T-helper 2 cell (primary cell): Measurements from ENCODE around the gene ZNF175.

Source experiments
- DNase-seq, 5 experiments: peaks; one replicate each; pipeline versions ENCODE4 v3.0.0 to v3.0.0-alpha.2; 2012 to 2022

Gene ZNF175

DNA sequence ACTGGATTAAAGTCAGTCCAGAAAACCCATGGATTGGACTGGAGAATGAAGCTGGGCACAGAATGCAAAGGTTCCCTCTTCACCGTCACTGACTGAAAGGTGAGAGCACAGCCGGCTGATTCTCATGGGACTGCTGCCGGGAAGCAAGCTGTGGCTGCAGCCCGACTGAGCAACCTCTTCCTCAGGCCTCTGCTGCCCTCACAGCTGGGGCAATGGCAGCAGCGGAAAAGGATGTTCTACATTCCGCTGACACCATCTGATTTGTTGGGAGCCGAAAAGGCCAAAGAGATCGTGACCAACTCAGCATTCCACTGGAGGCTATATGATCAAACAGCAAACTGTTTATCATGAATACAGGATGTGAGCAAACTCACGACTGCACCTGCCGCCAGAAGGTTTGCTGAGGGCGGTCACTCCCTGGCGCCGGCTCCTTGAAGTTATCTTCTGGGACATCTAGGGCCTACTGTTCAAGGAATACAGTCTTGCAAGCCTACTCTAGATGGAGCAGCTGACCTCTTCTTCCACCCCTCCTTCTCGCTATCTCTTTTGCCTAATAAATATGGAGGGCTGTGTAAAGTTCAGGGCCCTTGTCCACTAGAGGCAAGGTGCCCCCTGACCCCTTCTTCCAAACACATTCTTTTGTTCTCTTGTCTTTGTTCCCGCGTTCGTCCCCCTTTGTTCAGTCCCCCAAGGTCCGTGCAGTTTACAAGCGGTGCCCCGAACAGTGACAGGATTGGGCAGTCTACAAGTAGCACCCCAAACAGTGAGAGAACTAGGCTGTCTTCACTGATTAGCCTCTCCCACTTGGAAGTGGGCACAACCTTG, 20.0 kb upstream of the ZNF175 start:
- no peak for DNase-seq

DNA sequence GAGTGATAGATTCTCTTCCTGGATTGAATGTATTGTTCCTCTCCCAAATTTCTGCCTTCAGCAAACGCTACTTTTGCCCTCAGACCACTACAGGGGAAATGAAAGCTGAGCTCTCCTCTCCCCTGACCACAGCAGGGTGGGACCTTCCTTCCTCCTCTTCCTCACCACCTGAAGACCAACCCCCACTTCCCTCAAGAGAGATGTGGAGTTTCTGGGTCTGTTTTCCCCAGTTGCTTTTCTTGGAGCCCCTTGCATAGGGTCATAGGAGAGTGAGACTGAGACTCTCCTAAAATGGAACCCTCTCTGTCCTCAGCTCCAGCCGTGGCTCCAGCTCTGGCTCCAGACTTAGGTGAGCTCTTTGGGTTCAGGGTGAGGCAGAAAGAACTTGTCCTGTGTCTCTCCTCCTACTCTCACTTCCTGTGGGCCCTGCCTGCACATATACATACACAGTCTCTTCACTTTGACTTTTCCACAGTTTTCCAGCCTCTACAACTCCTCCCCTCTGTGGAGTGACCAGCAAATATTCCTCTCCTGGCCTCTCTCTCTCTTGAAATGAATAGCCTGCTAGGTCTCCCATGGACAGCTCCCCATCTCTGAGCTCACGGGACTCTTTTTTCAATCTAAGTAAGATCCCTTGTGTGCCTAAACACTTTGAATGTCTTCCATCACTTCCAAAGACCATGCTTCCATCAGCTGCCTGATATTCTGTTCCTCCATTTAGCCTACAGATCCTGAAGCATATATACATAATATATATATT, 19.2 kb upstream of the ZNF175 start:
- DNase-seq = no peak

DNA sequence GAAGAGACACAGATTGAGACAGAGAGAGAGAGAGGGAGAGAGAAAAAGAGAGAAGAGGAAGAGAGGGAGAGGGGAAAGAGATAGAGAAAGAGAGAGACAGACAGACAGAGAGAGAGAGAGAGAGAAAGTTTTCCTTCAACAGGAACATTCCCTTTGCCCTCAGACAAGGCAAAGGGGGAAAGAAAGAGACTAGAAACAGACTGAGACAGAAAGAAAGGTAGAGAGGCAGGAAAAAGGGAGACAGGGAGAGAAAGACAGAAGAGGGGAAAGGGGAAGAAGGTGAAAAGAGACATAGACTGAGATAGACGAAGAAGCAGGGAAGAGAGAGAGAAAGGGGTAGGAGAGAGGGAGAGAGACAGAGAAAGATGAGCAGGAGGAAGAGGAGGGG, 18.5 kb upstream of the ZNF175 start:
- DNase-seq = no peak

DNA sequence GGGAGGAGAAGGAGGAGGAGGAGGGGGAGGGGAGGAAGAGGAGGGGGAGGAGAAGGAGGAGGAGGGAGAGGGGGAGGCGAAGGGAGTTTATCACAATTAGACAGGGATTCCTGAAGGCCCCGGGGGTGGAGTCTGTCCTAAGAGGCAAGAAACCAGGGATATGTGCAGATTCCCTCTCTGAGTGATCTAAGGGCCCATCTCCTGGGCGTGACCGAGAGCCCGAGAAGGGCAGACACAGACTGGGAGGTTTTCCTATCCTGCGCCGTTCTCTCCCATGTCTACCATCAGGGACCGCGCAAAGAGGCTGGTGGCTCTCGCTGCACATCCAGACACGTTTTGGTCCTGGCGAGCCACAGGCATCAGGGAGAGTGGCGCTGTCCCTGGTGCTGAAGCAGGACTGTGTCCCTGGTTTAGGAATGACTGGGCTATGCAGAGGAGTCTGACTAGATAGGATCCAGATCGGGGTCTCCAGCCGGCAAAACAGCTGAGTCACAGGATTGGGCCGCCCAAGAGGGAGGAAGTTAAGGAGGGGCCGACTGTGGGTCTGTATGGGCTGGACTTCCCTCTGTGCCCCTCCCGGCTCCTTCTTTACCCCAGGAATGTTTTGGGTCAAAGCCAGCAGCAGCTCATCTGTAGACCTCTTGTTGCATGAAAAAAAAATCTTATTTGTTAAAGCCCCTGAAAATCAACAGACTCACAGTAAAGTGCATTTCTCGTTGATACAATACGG, 17.9 kb upstream of the ZNF175 start:
- peak in 1 of 5 experiments; percentile 43 for DNase-seq

DNA sequence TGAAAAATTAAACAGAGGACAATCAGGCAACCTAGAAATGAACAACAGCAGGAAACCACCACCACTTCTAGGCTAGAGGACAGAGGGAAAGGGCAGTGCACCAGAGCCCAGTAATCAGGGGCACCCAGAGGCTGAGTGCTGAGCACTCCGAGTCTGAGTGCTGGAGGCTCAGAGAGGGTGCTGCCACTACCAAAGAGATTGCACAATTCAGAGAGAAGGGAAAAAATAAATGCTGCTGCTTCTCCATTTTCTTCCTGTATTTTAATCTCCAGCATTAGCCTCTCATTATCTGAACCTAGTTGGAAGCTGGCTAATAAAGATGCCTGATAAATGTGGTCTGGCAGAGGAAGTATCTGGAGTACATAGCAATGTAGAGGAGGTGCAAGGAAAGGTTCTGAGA, 11.8 kb upstream of the ZNF175 start:
- no peak for DNase-seq

DNA sequence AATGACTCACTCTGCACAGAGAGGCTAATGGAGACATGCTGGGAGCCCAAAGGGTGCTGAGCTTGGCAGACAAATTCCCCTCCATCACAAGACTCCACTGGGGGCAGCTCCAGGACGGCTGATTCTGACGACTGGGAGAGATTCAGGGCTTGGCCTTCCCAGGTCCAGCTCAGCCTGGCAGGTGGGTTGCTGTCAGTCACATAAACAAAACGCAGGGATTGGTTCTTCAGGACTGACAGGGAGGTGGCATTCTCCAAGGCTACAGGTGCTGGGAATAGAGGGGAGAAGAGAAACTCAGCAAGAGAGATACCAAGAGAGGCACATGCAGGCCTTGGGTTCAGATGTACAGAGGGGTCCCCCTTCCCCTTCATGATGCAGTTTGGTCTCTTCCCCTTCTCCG, 10.7 kb upstream of the ZNF175 start:
- no peak for DNase-seq

DNA sequence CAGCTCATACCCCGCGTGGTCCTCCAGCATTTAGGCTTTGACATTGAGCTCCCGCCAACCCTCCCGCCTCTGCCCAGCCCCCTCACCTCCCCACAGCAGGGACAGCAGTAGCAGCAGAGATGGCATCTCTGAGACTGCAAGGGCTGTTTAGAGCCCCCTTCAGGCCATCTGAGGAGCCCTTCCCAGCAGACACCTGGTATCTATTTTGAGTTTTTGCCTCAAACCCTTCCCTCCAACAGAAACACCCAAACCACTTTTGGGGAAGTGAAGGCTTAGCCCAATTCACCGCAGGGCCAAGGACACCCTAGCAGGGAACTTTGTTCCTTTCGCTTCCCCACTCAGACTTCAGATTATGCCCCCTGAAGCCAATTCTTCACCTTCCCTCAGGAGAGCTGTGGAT, 6.3 kb upstream of the ZNF175 start:
- DNase-seq = no peak

DNA sequence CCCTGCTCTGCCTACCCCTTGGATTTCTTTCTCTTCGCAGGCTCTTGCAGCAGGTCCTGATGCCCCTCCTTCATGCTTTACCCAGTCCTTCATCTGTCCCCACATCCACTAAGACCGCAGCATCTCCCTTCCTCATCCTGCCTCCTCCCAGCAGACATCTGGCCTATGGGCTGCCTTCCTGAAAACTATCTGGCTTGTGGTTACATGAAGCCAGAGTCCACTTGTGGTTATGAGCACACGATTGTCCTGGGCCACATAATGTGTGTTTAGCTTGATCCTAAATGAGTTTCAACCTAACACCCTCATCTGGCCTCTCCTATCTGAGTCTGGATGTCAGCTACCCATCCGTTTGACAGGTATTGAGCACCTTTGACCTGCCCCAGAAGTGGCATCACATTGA, 5.5 kb upstream of the ZNF175 start:
- DNase-seq = no peak

DNA sequence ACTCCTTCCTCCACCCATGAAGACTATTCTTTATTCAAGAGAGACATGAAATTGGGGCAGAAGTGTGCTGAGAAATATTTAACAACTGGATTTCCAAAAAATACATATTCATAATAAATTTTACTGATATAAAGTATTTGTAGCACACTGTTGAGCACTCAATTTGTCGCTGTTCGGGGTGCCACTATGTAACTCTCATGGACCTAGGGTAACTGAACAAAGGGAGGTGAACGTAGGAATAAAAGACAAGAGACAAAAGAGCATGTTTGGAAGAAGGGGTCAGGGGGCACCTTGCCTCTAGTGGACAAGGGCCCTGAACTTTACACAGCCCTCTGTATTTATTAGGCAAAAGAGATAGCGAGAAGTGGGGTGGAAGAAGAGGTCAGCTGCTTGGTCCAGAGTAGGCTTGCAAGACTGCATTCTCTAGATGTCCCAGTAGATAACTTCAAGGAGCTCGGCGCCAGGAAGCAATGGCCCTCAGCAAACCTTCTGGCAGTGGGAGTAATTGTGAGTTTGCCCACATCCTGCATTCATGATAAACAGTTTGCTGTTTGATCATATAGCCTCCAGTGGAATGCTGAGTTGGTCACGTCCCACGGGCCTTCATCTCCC, 4.5 kb upstream of the ZNF175 start:
- DNase-seq = no peak

DNA sequence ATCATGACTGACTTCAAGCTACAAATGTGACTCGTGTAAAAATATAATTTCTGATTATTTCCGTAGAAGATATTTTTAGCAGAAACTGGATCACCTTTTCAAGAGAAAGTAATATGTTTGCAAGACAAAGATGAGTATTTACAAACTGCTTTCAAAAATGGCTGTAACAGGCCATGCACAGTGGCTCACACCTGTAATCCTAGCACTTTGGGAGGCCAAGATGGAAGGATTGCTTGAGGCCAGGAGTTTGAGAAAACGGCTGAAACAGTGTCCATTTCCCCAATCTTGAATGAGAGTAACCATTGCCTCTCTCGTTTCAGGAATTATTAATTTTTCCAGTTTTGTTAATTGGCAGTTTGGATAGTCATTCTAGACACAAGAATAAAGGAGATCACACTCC, 3.5 kb upstream of the ZNF175 start:
- DNase-seq = no peak

DNA sequence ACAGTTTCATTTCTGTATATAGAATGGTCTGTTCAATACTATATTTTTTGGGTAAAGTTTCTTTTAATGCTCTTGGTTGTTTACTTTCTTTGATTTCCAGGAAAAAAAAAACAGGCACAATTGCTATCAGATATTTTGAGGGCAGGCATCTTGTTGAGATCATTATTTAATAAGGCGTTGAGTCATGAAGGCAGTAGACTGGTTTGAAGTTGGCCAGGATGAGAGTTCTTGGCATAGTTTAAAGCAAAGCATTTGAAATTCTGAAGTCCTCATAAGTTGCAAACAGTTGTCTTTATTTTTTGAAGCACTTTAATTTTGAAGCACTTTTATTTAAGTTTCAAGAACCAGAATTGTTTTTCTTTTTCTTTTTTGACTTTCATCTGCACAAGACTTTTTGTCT, 2.6 kb upstream of the ZNF175 start:
- DNase-seq = no peak

DNA sequence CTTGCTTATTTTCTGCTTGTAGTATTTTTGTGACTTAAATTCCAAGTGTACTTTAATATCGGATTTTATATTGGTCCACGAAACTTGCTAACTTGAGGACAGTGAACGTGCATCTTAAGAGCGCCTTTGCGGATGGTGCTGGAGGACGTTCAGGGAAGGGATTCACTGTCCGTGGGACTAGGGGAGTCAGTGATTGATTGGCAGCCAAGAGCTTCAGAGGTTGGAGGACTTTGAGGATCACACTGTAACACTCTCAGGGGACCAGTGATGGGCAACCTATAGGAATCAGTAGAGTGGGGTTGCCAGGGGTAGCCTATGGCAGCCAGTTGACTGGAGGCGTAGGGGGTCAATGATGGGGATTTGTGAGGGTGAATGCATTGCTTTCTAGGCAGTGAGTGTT, 516 bp downstream of the ZNF175 start:
- DNase-seq = peak in 1 of 5 experiments; percentile 15

DNA sequence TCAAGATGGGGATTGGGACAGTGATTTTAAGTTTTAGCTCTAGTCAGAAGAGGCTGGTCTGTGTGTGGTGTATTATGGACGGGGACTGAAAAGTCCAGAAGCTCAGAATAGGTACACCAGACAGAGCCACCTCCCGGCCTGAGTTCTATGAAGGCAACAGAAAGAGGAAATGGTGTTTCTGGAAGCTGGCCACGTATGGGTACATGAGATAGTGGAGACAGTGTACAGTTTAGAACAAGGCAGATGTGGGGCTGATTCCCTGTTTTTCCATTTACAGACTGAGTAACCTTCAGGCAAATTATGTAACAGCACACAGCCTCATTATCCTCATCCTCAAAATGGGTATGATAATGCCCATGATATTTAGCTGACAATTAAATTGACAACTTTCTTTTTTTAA, 1.3 kb downstream of the ZNF175 start:
- no peak for DNase-seq

DNA sequence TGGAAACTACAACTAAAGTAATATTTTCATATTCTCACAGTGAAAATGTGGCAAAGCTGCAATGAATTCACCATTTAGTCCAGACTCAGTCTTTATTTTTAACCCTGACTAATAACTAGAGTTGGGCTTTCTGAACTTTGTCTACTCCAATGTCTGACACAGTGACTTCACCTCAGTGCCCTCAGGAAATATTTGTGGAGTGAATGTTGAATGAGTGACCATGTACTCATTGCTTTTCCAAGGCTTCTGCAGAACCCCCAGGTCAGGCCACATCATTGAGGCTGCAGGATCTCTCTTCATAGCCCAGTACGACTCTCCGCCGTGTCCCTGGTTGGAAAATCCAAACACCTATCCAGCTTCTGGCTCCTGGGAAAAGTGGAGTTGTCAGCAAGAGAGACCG, 1.8 kb downstream of the ZNF175 start:
- no peak for DNase-seq

DNA sequence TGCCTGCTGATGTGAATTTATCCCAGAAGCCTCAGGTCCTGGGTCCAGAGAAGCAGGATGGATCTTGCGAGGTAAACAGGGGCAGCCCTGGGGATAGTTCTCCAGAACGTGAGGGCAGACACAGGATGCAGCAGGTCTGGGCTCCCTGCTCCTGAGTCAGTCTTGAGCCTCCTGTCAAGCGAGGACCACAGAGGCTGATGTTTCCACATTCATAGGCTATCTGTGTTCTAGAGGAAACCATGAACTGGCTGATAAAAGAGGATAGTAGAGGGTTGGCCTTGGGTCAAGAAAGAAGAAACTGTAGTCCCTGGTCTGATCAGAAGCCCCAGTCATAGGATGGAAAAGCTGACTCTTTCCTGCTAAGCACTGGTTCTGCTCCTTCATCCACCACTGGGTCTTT, 2.2 kb downstream of the ZNF175 start:
- DNase-seq = no peak

DNA sequence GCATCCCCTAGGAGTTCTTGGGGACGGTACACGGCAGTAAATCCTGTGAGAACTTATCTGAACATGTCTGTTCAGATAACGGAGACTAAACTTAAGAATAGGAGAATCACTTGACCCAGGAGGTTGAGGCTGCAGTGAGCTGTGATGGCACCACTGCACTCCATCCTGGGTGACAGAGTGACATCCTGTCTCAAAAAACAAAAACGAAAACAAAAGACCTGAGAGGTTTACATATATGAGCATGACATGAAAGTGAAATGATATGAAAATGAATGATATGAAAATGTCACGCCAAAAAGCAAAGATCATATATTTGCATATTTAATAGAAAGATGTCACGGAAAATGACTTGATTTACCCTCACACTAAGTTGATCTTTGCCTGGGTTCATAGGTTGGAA, 5.8 kb downstream of the ZNF175 start:
- peak in 1 of 5 experiments; percentile 46 for DNase-seq

DNA sequence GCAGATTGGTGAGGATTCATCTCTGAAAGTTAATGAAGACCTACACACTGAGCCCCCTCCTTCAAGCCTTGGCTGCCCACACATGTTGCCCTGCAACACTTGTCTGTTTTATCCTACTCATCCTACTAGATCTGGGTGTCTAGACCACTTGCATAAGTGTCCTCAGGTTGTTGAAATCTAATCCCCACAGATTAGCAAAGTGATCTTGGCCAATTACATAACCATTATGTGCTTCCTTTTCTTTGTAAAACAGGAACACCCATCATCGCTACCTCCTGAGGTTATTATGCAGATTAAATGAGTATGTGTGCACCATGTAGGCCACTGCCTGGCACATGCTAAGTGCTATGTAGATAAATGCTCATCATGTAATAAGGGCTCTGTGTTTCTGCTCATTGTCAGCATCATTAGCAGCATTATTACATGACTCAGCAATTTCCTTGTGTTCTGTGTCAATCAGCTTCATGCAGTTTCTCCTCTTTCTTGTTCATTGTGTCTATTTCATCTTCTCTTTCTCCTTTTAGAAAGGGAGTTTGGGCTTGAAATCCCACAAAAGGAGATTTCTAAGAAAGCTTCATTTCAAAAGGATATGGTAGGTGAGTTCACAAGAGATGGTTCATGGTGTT, 15.1 kb downstream of the ZNF175 start:
- DNase-seq = no peak

DNA sequence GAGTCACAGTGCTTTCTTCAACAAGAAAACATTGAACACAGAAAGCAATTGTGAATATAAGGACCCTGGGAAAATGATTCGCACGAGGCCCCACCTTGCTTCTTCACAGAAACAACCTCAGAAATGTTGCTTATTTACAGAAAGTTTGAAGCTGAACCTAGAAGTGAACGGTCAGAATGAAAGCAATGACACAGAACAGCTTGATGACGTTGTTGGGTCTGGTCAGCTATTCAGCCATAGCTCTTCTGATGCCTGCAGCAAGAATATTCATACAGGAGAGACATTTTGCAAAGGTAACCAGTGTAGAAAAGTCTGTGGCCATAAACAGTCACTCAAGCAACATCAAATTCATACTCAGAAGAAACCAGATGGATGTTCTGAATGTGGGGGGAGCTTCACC, 15.7 kb downstream of the ZNF175 start:
- no peak for DNase-seq

DNA sequence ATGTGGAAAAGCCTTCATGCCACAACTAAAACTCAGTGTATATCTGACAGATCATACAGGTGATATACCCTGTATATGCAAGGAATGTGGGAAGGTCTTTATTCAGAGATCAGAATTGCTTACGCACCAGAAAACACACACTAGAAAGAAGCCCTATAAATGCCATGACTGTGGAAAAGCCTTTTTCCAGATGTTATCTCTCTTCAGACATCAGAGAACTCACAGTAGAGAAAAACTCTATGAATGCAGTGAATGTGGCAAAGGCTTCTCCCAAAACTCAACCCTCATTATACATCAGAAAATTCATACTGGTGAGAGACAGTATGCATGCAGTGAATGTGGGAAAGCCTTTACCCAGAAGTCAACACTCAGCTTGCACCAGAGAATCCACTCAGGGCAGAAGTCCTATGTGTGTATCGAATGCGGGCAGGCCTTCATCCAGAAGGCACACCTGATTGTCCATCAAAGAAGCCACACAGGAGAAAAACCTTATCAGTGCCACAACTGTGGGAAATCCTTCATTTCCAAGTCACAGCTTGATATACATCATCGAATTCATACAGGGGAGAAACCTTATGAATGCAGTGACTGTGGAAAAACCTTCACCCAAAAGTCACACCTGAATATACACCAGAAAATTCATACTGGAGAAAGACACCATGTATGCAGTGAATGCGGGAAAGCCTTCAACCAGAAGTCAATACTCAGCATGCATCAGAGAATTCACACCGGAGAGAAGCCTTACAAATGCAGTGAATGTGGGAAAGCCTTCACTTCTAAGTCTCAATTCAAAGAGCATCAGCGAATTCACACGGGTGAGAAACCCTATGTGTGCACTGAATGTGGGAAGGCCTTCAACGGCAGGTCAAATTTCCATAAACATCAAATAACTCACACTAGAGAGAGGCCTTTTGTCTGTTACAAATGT, 16.4 kb downstream of the ZNF175 start:
- no peak for DNase-seq

DNA sequence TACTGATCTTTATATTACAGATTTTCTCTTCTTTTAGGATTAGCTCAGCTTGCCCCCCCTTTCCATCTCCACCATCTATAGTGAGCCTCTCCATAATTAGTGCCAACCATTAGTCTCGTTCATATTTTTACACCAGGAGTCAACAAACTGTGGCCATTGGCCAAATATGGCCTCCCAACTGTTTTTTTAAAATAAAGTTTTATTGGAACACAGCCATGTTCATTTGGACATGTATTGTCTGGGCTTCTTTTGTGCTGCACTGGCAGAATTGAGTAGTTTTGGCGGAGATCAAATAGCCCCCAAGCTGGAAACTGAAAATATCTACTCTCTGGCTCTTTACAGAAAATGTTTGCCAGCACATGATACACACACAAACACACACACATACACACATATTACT, 18.4 kb downstream of the ZNF175 start:
- DNase-seq = no peak

DNA sequence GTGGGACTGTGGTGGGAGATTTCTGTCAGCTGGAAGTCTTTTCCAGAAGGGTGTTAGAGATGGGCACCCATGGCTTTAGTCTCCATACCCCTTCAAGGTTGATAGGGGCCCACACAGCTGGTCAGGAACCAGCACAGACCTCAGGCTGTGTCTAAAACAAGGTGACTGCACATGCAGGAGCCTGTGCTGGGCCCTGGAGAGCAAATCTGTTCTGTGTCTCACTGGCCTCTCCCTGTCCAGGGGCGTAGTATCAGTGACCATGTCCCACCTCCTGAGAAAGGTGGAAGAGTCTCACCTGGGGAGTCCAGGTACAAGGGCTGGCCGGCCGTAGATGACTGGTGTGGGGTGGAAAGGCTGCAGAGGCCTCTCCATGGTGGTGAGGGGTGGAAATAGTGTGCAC, 19.4 kb downstream of the ZNF175 start:
- no peak for DNase-seq

DNA sequence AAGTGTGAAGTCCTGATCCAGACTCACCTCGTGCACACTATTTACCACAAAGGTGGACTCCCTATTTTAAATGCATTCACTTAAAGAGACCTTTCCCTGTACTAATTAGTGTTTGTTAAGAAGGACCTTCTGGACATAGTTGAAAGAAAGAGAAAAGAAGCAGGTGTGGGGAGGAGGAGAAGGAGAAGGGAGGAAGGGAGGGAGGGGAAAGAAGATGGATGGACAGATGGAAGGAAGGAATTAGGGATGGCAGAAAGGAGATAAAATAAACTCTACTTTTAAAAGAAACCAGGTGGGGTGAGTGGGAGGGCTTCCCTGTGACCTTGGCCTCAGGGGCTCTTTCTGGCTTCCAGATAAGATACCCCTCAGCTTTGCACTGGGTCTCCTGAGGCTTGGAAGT, 21.4 kb downstream of the ZNF175 start:
- no peak for DNase-seq
